NCI-H2227 treated with DMSO at 0.1 percent for 48 hours (cell line): ENCODE data around the gene CERK.
"Not testable (repeated sequence)": the region's sequence is repeated elsewhere in the genome, so short reads cannot be mapped to it uniquely, and the experiment has no call there.

Source experiments
- DNase-seq: peaks from one replicate; lab custom pipeline; 2025; lab: John Stamatoyannopoulos, UW

CERK gene

DNA sequence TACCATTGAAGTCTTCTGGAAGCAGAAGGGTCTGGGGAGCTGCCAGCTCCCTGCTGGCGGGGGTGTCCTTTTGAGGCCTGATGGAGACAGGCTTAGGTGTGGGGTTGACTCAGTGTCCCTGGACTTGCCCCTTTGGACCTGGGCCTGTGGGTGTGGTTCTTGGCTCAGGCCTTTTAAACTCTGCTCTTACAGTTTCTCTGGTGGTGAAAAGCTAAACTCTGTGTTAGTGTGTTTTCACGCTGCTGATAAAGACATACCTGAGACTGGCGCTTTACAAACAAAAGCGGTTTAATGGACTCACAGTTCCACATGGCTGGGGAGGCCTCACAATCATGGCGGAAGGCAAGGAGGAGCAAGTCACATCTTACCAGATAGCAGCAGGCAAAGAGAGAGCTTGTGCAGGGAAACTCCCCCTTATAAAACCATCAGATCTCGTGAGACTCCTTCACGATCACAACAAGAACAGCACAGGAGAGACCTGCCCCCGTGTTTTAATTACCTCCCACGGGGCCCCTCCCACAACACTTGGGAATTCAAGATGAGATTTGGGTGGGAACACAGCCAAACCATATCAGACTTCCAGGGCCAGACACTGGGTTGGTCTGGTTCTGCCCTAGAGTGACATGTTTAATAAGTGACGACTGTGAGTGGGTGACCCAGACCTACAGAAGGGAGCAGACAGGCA, 91.4 kb downstream of the CERK start:
- DNase-seq, result no peak

DNA sequence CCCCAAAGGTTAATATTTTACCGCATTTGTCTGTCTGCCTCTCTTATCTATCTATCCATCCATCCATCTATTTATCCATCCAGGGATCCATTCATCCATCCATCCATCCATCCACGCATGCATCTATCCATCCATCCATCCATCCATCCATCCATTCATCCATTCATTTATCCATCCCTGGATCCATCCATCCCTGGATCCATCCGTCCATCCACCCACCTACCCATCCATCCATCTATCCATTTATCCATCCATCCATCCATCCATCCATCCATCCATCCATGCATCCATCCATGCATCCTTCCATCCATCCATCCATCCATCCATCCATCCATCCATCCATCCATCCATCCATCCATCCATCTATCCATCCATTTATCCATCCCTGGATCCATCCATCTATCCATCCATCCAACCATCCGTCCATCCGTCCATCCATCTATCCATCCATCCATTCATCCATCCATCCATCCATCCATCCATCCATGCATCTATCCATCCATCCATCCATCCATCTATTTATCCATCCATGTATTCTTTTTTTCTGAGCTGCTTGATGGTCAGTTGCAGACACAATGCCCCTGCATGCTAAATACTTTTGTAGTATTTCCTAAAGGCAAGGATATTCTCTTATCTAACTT, 95.1 kb downstream of the CERK start:
- DNase-seq, result not testable (repeated sequence)

DNA sequence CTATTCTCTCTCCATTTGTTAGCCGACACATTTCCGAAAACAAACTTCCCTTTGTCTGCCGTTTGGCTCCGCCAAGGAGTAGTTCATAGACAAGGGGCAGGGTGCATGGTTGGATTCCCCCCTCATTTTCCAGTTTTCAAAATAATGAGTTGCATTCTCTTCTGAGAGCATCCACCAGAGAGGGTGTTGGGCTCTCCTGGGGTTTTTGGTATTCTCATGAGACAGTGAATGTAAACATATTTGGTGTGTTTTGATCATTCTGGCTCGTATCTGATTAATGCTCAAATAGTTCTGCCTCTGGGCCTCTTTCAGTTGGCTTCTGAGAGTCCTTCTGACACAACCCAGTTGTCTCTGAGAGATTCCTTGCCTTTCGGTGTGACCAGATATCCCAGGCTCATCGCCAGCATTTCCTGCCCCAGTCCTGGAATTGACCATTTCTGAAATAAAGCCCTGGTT, 96.2 kb downstream of the CERK start:
- no peak for DNase-seq

DNA sequence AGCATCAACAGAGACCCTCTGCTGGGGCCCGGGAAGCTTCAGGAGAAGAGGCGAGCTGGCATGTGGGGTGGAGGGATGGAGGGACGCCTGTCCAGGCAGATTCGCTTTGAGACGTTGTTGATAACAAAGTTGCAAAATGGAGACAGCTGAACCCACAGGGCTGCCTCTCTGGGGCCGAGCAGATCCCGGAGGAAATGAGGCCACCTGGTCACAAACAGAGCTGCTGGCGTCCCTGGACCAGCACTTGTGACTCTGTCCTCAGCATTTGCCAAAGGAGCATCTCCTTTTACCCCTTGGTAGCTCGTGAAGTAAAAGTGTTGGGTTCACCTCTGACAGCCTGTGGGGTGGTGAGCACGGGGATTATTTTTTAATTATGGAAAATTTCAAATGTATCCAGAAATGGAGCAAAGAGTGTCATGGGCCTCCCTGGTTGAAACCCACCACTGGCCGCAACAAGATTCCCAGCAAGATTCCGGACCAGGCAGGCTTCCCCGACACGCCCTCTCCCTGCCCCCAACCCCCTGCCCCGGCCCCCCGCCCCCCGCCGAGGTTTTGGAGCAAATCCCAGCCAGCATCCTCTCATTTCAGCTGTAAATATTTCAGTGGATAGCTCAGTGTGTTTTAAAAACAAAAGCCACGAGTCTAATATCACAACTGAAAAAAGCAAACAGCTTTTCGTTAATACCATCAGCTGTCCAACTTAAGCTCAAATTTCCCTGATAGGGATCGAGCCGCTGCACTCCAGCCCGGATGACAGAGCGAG, 97.6 kb downstream of the CERK start:
- DNase-seq, result no peak

DNA sequence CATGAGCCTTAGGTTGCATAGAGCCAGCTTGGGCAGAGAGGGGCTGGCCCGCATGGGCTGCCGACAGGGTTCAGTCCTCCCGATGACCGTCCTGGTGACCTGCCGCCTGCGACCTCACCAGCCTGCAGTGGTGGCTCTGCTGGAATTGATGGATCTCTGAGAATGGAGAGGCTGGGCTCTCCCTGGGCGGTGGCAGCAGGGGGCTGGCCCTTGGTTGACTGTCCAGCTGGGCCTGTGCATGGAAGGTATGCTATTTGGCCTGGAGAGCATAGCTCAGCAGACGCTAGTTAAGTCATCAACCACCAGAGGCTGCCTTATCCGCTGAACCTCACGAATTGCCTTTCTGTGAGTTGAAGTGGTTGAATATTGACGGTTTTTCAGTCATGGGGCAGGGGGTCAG, 98.2 kb downstream of the CERK start:
- DNase-seq, result no peak

DNA sequence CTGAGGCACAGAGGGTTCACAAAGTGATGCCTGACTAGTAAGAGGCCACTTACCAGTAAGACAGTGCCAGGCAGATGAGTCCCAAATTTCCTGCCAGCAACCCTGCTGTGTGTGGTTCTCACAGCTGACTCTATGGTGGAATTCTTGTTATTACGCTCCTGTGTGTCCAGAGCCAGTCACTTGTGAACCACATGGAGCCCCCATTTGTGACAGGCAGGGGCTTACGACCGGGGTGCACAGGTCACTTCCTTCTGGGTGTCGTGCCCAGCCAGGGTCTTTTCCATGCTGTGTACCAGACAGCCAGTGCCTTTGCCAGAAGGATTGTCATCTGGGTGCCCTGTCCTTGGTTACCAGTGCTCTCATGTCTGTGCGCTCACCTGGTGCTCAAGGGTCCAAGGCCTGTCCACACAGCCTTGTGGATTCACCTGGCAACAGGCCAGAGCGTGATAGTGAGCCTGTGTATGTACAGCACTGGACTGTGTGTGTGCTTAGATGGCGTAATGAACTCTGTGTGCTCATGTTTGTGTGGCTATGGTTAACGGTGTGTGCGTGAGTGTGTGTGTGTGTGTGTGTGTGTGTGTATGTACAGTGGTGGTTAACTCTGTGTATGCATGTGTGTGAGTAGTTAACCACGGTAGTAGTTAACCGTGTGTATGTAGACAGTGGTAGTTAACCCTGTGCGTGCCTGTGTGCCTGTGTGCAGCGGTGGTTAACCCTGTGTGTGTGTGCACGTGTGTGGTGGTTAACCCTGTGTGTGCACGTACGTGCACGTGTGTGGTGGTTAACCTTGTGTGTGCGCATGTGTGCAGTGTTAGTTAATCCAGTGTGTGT, 99.2 kb downstream of the CERK start:
- DNase-seq, result no peak

DNA sequence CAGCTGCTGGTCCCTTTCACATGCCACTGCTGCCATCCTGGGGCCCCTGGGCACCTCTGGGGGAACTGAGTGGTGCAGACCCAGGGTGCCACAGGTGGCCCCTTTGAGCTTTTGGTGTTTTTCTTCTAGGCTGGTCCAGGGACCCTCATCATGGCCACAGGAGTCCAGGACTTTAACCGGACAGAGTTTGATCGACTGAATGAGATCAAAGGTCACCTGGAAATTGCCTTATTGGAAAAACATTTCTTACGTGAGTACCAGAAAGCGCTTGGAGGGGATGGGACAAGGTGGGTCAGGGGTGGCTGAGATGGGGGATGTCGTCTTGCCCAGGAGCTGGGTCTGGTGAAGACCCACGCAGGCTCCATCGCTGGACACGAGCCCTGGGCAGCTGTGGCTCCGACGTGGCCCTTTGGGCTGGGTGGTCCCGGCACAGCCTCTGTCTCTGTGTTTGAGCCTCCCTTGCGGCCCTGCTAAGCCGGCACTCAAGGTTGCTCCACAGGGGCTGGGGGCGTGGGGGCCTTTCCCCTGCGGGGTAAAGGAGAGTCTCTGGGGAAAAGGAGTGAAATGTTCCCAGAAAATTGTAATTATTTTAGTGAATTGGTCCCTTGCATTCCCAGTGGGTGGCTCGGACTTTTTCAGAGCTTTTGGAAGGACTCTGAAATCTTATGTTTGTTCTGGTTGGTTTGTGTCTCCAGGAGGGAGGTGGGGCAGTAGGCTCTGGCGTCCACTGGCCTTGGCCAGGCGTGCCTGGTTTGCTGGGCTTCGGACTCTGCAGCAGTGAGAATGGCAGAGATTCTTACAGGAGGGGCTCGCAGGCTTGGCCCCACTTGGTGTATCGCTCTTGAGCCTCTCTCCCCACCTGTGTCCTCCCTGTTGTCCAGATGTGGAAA, 100.1 kb downstream of the CERK start:
- DNase-seq, result no peak

DNA sequence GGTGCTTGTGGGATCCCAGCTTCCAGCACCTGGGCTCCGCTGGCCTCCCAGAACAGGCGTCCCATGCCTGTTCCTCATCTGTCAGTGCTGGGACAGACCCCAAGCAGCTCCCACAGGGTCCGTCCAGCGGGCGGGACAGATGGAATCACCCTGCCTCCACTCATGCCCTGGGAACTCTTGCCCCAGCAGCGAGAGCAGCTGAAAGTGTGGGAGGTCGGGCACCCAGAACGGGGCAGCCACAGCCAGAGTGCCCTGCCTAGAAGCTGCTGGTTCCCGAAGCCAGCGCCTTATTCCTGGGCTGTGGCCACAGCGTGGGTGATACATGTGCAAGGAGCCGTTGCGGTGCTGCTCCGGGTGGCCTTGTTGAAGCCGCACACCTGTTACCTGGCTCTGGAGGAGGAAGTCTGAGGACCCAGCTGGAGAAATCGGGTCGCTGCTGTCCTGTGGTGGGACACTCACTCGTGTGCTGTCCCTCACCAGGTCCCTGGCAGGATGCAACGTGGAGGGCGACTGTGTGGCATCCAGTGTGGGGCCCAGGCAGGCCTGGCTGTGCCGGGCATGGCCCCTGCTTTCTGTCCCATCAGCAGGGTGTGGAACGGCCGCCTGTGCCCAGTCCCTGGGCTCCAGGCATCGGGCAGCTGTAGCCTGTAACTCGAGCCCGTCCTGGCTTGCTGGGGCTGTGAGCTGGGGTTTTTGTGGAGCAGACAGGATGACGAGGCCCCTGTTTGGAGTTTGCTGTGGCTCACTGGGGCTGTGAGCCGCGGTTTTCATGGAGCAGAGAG, 101.6 kb downstream of the CERK start:
- no peak for DNase-seq

DNA sequence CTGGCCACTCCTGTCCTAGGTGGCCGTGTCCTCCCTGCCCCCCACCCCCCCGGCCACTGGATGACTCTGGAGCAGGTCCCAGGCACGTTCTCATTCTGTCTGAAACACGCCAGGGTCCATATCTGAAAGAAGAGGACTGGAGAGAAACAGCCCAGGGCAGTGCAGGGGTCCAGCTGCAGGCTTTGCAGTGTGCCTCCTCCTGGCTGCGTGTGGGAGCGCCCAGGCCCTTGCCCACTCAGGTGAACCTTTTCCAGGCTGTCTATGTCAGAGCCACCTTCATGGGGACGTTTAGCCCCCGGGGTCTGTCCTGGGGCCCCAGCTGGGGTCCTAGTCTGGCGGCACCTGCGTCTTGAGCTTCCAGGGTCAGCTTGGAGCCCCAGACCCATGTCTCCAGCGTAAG, 102.3 kb downstream of the CERK start:
- no peak for DNase-seq

DNA sequence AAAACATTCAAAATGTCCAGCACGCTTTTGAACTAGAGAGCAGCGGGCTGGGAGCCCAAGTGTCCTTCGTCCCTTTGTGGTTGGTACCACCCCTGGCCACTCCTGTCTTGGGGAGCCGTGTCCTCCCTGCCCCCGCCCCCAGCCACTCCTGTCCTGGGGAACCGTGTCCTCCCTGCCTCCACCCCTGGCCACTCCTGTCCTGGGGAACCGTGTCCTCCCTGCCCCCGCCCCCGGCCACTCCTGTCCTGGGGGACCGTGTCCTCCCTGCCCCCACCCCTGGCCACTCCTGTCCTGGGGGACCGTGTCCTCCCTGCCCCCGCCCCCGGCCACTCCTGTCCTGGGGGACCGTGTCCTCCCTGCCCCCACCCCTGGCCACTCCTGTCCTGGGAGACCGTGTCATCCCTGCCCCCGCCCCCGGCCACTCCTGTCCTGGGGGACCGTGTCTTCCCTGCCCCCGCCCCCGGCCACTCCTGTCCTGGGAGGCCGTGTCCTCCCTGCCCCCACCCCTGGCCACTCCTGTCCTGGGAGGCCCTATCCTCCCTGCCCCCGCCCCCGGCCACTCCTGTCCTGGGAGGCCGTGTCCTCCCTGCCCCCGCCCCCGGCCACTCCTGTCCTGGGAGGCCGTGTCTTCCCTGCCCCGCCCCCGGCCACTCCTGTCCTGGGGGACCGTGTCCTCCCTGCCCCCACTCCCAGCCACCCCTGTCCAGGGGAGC, 102.9 kb downstream of the CERK start:
- DNase-seq, result not testable (repeated sequence)
